Pancreas (tissue), 10 donors: ENCODE measurements around the gene ZBTB8A. TPM values are rescaled to one million over a fixed set of nuclear protein-coding genes. Genes with fewer than 3 reads are reported as not detected.

ENCODE experiments used
- ATAC-seq, 4 donors: fragments of 200-7000 bp; cut with Tn5 transposase; one replicate each; pipeline versions ENCODE4 v1.8.0 to v1.9.1; 2020; ENCODE audit warnings: mild to moderate bottlenecking in 4 of 4, moderate library complexity in 4 of 4
- DNase-seq, 6 donors: peaks; one replicate each; pipeline ENCODE4 v3.0.0-alpha.2; 2020
- FAIRE-seq: peaks from 2 replicates; lab custom pipeline; 2012; peaks lifted over from hg19 to GRCh38; lab: Jason Lieb, UNC
- H3K27ac ChIP-seq, 4 donors: fragments of 200-600 bp; sonication (generic); 1 replicate in 3 of 4; 2 replicates in 1 of 4; pipeline versions ENCODE4 v1.5.0 to v1.8.0; 2020
- H3K27me3 ChIP-seq, 4 donors: fragments of 200-600 bp; one replicate each; pipeline ENCODE4 v1.8.0; 2021
- H3K36me3 ChIP-seq, 3 donors: fragments of 200-600 bp; sonication (generic) in 1 of 3; one replicate each; pipeline versions ENCODE4 v1.5.0 to v1.8.0; 2020 to 2021
- H3K4me1 ChIP-seq, 3 donors: fragments of 200-600 bp; one replicate each; pipeline ENCODE4 v1.8.0; 2021
- H3K4me3 ChIP-seq, 4 donors: fragments of 200-600 bp; sonication (generic) in 2 of 4; one replicate each; pipeline versions ENCODE4 v1.5.0 to v1.8.0; 2020 to 2021
- H3K9me3 ChIP-seq, 4 donors: fragments of 200-600 bp; one replicate each; pipeline ENCODE4 v1.8.0; 2021
- WGBS, 2 donors: extraction: QIAGEN DNeasy Blood & Tissue Kit; methylation state at CpG; one replicate each; pipeline ENCODE4 v1.1.7; 2013; 5-methylcytosine and 5-hydroxymethylcytosine counted together
- intact Hi-C, 3 donors: fragments of 100-400 bp; cut with DNase I; formaldehyde crosslinking; loops; one replicate each; pipeline versions ENCODE4 v1.11.1 to v1.14.2; 2022
- polyA plus RNA-seq, 2 donors: library from polyadenylated mRNA; stranded (reverse); fragments of 200-250 nt; gene quantifications; one replicate each; pipeline ENCODE4 v1.2.3, GENCODE V29; 2013
- total RNA-seq, 6 donors: library from RNA; stranded (reverse); fragmentation: NEBNext Ultra II Directional in 4 of 6; extraction: Animal tissue kit (Norgen Biotek cat#: 25700) in 4 of 6; gene quantifications; one replicate each; pipeline versions ENCODE4 v1.2.1 to v1.2.4, GENCODE V29; 2021 to 2023
- TF ChIP-seq, protein P1 (sequence below), 4 donors: fragments of 200-600 bp; sonication (generic) in 3 of 4; IDR thresholded peaks; one replicate each; pipeline versions ENCODE4 v1.5.0 to v1.8.0; 2021; ENCODE audit warnings: antibody characterized with exemption in 4 of 4
- donor health status: healthy with polysubstance abuse.
- donor health status: DM: no; HTN: no; CAD: no; lungs with moderate emphysema.
- donor health status: DM: no; HTN: no; CAD: no.
- donor health status: control.
- donor health status: control.
- donor health status: Bipolar disorder and iron deficiency.
- donor health status: DM: yes; HTN: yes; CAD: no.
- donor health status: DM: no; HTN: no; CAD: no.
- donor health status: DM: no; HTN: no; CAD: no.
- donor health status: DM: yes; HTN: yes; CAD: no.

The ZBTB8A gene
- total RNA-seq (1 to 10 TPM; 2.9 to 5.2 (median 3.6) TPM), polyA plus RNA-seq (1 to 10 TPM; 1.3 to 2.3 TPM)

DNA sequence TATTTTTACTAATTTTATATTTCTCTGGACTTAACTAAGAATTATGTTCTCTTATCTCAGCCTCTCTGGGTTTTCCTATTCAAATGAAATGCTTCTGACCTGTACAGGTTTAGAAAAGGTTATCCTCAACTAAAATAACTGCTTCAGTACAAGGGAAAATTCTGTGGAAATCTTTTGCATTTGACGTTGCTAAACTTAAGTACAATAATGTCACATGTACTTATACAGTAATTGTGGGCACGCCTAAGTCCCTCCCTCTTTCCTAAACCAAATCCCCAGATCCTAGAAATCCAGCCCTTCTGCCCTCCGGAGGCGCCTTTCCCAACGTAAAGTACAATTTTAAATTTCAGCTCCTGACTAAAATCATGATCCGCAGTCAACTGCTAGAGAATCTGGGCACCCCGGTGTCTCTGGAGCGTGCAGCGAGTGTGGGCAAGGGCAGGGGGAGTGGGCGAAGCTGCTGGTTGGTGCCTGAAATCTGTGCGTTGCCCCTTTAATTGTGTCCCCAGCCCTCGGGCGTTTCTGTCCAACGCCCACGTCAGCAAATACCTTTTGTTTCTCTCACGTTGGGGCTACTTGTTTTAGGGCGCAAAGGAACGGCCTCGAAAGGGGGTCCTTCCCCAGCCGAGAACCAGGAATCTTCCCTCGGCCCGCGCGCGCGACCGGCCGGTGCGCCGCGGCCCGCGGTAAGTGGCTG is at the start of gene ZBTB8A:
Gene ZBTB8A, plus strand, starts transcription at position 541 of the 697 bp plus-strand sequence. CDS start 53,505 bp downstream, outside the sequence.
- intact Hi-C loops = no loop called here
- Histone ChIP-seq H3K4me3 (peak within 1 kb of the TSS; percentile 44 to 62 (median 51)), H3K27me3 (no peaks in the 10 kb centered on the region), H3K27ac (peak within 1 kb of the TSS; percentile 49 to 62 (median 56)), H3K9me3 (no peaks in the 10 kb centered on the region), H3K36me3 (no peaks in the 10 kb centered on the region), H3K4me1 (peaks cover 0 to 10% (median 3%) of the 10 kb centered on the region in 3 donors)
- ATAC-seq (peak; percentile 72 to 82 (median 78)), DNase-seq (peak; percentile 46 to 68 (median 52)), FAIRE-seq (no peak)
- TF ChIP-seq, protein P1, sequence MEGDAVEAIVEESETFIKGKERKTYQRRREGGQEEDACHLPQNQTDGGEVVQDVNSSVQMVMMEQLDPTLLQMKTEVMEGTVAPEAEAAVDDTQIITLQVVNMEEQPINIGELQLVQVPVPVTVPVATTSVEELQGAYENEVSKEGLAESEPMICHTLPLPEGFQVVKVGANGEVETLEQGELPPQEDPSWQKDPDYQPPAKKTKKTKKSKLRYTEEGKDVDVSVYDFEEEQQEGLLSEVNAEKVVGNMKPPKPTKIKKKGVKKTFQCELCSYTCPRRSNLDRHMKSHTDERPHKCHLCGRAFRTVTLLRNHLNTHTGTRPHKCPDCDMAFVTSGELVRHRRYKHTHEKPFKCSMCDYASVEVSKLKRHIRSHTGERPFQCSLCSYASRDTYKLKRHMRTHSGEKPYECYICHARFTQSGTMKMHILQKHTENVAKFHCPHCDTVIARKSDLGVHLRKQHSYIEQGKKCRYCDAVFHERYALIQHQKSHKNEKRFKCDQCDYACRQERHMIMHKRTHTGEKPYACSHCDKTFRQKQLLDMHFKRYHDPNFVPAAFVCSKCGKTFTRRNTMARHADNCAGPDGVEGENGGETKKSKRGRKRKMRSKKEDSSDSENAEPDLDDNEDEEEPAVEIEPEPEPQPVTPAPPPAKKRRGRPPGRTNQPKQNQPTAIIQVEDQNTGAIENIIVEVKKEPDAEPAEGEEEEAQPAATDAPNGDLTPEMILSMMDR (IDR thresholded peaks at IDR 0.05) = no peak
- 1% methylated on average over 30 to 33 of the region's 33 CpGs for WGBS, 2 donors

DNA sequence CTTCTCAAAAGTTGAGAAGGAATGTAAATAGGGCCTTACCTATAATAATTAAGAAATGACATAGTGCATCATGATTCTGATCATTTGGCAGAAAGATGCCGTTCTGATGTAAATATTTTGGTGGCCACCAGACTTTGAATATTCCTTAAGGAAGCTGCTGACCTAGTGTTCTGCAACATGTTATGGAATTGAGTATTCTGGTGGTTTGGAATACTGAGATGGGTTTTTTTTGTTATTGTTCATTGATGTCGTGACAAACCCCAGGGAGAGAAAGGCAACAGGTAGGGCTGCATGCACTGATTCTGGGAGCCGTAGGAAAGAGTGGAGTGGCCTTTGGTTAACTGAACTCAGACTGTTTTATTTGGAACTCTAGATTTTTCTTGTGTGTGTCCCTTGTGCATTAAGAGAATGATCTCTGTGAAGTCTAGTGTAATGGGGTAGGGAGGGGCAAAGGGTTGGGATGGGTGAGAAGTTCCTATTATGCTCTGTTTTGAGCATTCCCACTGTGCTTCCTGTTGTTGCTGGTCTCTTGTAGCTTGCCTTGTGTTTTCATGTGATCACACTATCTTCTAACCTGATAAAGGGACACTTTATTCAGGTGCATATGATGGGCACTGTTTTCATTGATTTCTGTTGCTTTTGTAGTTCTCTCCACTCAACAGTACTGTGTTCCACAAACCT is 49.3 kb upstream of the ZBTB8A start:
- Histone ChIP-seq H3K4me1 (no peaks in the 10 kb centered on the region), H3K27me3 (no peaks in the 10 kb centered on the region)

DNA sequence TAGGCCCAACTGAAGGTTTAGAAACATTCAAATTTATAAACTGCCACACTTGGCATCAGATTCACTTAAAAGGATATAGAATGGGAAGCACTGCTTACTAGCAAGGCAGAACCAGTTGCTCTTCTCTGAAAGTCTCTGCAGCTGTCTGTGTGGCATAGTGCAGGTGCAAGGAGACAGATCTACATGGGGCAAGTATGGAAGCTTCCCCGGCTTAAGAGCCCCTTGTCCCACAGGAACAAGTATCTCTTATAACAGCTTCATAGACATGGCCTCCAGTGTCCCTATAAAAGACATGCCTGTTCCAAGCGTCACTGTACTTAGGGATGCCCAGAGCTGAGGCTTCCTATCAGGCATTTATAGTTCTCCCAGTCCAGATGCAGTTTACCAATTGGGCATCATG is 47.8 kb upstream of the ZBTB8A start:
- ATAC-seq = no peak
- TF ChIP-seq, protein P1 (IDR thresholded peaks at IDR 0.05) = no peak
- FAIRE-seq = no peak
- no peaks in the 10 kb centered on the region for H3K9me3 ChIP-seq
- no peak for DNase-seq
- no peak overlapping the region for H3K4me3 ChIP-seq
- intact Hi-C loops = no loop called here
- no peaks in the 10 kb centered on the region for H3K36me3 ChIP-seq
- H3K27me3 ChIP-seq = no peaks in the 10 kb centered on the region
- no peak overlapping the region for H3K27ac ChIP-seq
- H3K4me1 ChIP-seq = peaks cover 0 to 1% (median 0%) of the 10 kb centered on the region in 3 donors
- WGBS, 2 donors = 86% methylated on average over 2 of the region's 2 CpGs

More for the DNA sequence above, 49.3 kb upstream of the ZBTB8A start:
- DNase-seq = no peak
- FAIRE-seq = no peak
- TF ChIP-seq, protein P1 (IDR thresholded peaks at IDR 0.05) = no peak
- H3K4me3 ChIP-seq = no peak overlapping the region
- H3K27ac ChIP-seq = no peak overlapping the region
- no peaks in the 10 kb centered on the region for H3K9me3 ChIP-seq
- intact Hi-C loops = no loop called here
- 85 to 92% methylated on average over 3 of the region's 3 CpGs for WGBS, 2 donors
- no peak for ATAC-seq
- H3K36me3 ChIP-seq = no peaks in the 10 kb centered on the region

DNA sequence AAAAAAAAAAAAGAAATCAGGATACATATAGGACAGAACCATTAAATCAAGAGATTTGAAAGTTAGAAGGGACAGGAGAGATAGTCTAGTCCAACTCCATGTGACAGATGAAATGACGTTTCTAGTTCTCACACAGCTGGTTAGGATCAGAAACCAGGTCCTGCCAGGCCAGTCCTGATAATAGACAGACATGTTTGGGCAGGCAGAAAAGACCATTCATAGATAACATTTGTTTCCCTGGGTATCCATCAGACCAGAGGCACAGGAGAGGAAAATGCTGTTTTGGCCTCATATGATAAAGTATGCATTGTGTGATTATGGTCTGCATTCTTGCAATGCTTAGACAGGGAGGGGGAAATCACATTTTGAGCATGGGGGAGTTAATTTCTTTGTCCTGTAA is 45.0 kb upstream of the ZBTB8A start:
- TF ChIP-seq, protein P1 (IDR thresholded peaks at IDR 0.05) = no peak
- no peak for ATAC-seq
- FAIRE-seq = no peak
- Histone ChIP-seq H3K36me3 (no peaks in the 10 kb centered on the region), H3K9me3 (no peaks in the 10 kb centered on the region), H3K27ac (no peak overlapping the region), H3K4me1 (peaks cover 0 to 5% (median 0%) of the 10 kb centered on the region in 3 donors), H3K4me3 (no peak overlapping the region), H3K27me3 (no peaks in the 10 kb centered on the region)
- no peak for DNase-seq
- WGBS, 2 donors = 54 to 67% methylated on average over 1 of the region's 1 CpG
- intact Hi-C loops = no loop called here
